Brain microvascular endothelial cell (primary cell): ENCODE measurements around the gene KIF7.
A peak's percentile ranks its signal among the peaks of the same experiment; 100 is the strongest.

Source experiments
- DNase-seq: peaks from one replicate; pipeline ENCODE4 v3.0.0-alpha.2; 2020
- H3K27ac ChIP-seq: fragments of 250-450 bp; sonication (Bioruptor Pico); 2 replicates; pipeline ENCODE4 v1.5.1; 2020; ENCODE audit warnings: mild to moderate bottlenecking, moderate library complexity
- H3K27me3 ChIP-seq: fragments of 250-450 bp; sonication (Bioruptor Pico); replicated peaks from 2 replicates; pipeline ENCODE4 v1.5.1; 2020; ENCODE audit warnings: mild to moderate bottlenecking
- H3K36me3 ChIP-seq: fragments of 250-450 bp; sonication (Bioruptor Pico); replicated peaks from 2 replicates; pipeline ENCODE4 v1.5.1; 2020; ENCODE audit warnings: mild to moderate bottlenecking
- H3K4me3 ChIP-seq: 2 replicates; pipeline ENCODE4 v1.5.1; 2011; ENCODE audit warnings: low read depth, mild to moderate bottlenecking, control low read depth, low read length, moderate library complexity
- CTCF ChIP-seq: IDR thresholded peaks from 2 replicates; pipeline ENCODE4 v1.5.1; 2011; ENCODE audit warnings: low read depth, mild to moderate bottlenecking, moderate library complexity, low read length, control low read depth, inconsistent platforms; ENCODE audit errors: missing control alignments
- in situ Hi-C: cut with HindIII; loops from 2 replicates; pipeline ENCODE4 v1.10.0; 2017; ENCODE audit warnings: low sequenced_read_pairs, low pct_ligation_motif_present

Gene KIF7

GRCh38 chr15:89679212-89679611, 23.9 kb upstream of the KIF7 start, which contains the start of gene PLIN1:
TSS of gene PLIN1 (minus strand) at chr15:89679367. CDS start at chr15:89677489, 1,878 bp downstream.
- no peaks in the 10 kb centered on the region for H3K36me3 ChIP-seq
- H3K4me3 ChIP-seq = no peak within 1 kb of the TSS
- in situ Hi-C loops = no loop called here
- TF ChIP-seq CTCF = no peak
- H3K27me3 ChIP-seq = no peaks in the 10 kb centered on the region
- no peak within 1 kb of the TSS for H3K27ac ChIP-seq
- no peak for DNase-seq

- Histone ChIP-seq H3K36me3 (no peaks in the 10 kb centered on the region), H3K27me3 (no peaks in the 10 kb centered on the region), H3K4me3 (no peak overlapping the region), H3K27ac (no peak overlapping the region)
- in situ Hi-C loops = no loop called here
- no peak for TF ChIP-seq CTCF
- DNase-seq = no peak
These were observed 22.1 kb upstream of the KIF7 start for GRCh38 chr15:89677381-89677780.

- Histone ChIP-seq H3K36me3 (no peaks in the 10 kb centered on the region), H3K27ac (no peak overlapping the region), H3K4me3 (no peak overlapping the region), H3K27me3 (no peaks in the 10 kb centered on the region)
- no peak for DNase-seq
- in situ Hi-C loops = no loop called here
- TF ChIP-seq CTCF = no peak
These were observed 20.3 kb upstream of the KIF7 start for GRCh38 chr15:89675606-89676005.

- Histone ChIP-seq H3K27ac (no peak overlapping the region), H3K36me3 (no peaks in the 10 kb centered on the region), H3K27me3 (no peaks in the 10 kb centered on the region), H3K4me3 (no peak overlapping the region)
- TF ChIP-seq CTCF = no peak
- in situ Hi-C loops = no loop called here
- DNase-seq = no peak
These were observed 19.3 kb upstream of the KIF7 start for GRCh38 chr15:89674526-89674925.

GRCh38 chr15:89673165-89673512, 17.9 kb upstream of the KIF7 start:
- Histone ChIP-seq H3K27me3 (no peaks in the 10 kb centered on the region), H3K36me3 (no peaks in the 10 kb centered on the region), H3K4me3 (no peak overlapping the region), H3K27ac (no peak overlapping the region)
- TF ChIP-seq CTCF = peak; percentile 79
- in situ Hi-C loops = no loop called here
- DNase-seq = no peak
